Endodermal cell (in vitro differentiated cells): ENCODE measurements around the gene DDAH1. TPM values are rescaled to one million over a fixed set of nuclear protein-coding genes. Genes with fewer than 3 reads are reported as not detected.
"Not testable (repeated sequence)": the region's sequence is repeated elsewhere in the genome, so short reads cannot be mapped to it uniquely, and the experiment has no call there.

ENCODE experiments used
- DNase-seq: peaks from one replicate; pipeline ENCODE4 v3.0.0-alpha.2; 2017
- H3K27ac ChIP-seq: 2 replicates; pipeline ENCODE4 v1.5.1; 2013; ENCODE audit warnings: mild to moderate bottlenecking, low read depth, low read length, moderate library complexity
- H3K27me3 ChIP-seq: 2 replicates; pipeline ENCODE4 v1.6.1; 2013; ENCODE audit warnings: mild to moderate bottlenecking, low read length, moderate library complexity; ENCODE audit not compliant: insufficient read depth, control insufficient read depth, poor library complexity, severe bottlenecking
- H3K36me3 ChIP-seq: 2 replicates; pipeline ENCODE4 v1.7.0; 2013; ENCODE audit warnings: mild to moderate bottlenecking, low read length, moderate library complexity; ENCODE audit not compliant: control insufficient read depth, insufficient read depth
- H3K4me1 ChIP-seq: one replicate; pipeline ENCODE4 v1.7.0; 2013; ENCODE audit warnings: low read length; ENCODE audit not compliant: control insufficient read depth, insufficient read depth
- H3K4me3 ChIP-seq: 2 replicates; pipeline ENCODE4 v1.5.1; 2013; ENCODE audit warnings: mild to moderate bottlenecking, low read length, moderate library complexity
- H3K9ac ChIP-seq: 2 replicates; pipeline ENCODE4 v1.6.1; 2013; ENCODE audit warnings: mild to moderate bottlenecking, low read length, moderate library complexity; ENCODE audit not compliant: poor library complexity, severe bottlenecking; ENCODE audit errors: extremely low read depth
- H3K9me3 ChIP-seq: 2 replicates; pipeline ENCODE4 v1.6.1; 2013; ENCODE audit warnings: mild to moderate bottlenecking, low read length, moderate library complexity; ENCODE audit not compliant: control insufficient read depth
- H3K27ac Mint-ChIP-seq: 2 replicates; pipeline ENCODE4 v1.8.0; 2020; ENCODE audit warnings: mixed read lengths
- H3K27me3 Mint-ChIP-seq: 2 replicates; pipeline ENCODE4 v1.8.0; 2021; ENCODE audit warnings: mild to moderate bottlenecking, mixed read lengths; ENCODE audit not compliant: insufficient read depth
- H3K36me3 Mint-ChIP-seq: 2 replicates; pipeline ENCODE4 v1.8.0; 2020; ENCODE audit warnings: low read depth, mixed read lengths
- H3K4me1 Mint-ChIP-seq: 2 replicates; pipeline ENCODE4 v1.8.0; 2020; ENCODE audit warnings: mixed read lengths
- H3K4me3 Mint-ChIP-seq: 2 replicates; pipeline ENCODE4 v1.8.0; 2020; ENCODE audit warnings: mild to moderate bottlenecking, moderate library complexity, mixed read lengths
- H3K9me3 Mint-ChIP-seq: 2 replicates; pipeline ENCODE4 v1.8.0; 2020; ENCODE audit warnings: mild to moderate bottlenecking, mixed read lengths
- WGBS, 2 experiments: methylation state at CpG; one replicate each; pipeline versions ENCODE4 v1.1.5 to v1.1.7; 2013; ENCODE audit warnings: missing lambda C conversion rate in 2 of 2, mixed read lengths in 1 of 2; ENCODE audit not compliant: insufficient coverage in 1 of 2, insufficient read length in 1 of 2; 5-methylcytosine and 5-hydroxymethylcytosine counted together
- total RNA-seq, 2 donors: library from RNA; stranded (reverse); fragmentation: NEBNext Ultra II Directional in 1 of 2; extraction: Animal tissue kit (Norgen Biotek cat#: 25700) in 1 of 2; gene quantifications; 2 replicates in 1 of 2; 3 replicates in 1 of 2; pipeline ENCODE4 v1.2.1, GENCODE V29; 2021
- TF ChIP-seq, protein P1 (sequence below): fragments of 200-600 bp; sonication (generic); conservative IDR thresholded peaks from 2 replicates; pipeline ENCODE4 v1.5.0; 2021; ENCODE audit warnings: antibody characterized with exemption, mild to moderate bottlenecking

The DDAH1 gene
- total RNA-seq, 2 donors from 2014 or later = 16.3 to 22.8 TPM

DNA sequence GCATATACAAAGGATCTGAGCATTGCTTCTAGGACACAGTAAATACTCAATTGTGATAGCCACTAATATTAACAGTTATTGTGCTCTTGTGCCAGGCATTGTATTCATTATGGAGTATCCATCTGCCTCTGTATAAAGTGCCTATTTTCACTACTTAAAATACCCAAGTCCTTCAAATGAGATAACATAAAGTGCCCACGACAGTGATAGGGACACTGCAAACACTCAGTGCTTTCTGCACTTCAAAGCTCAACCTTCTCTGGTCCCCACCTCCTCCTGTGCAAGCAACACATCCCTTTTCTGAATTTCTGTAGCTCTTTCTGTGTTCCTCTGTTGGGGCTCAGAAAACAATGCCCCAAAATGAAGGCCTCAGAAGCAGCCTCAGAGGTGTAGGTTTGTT lies 6.6 kb upstream of the DDAH1 start:
- Mint-ChIP-seq H3K9me3 (no peaks in the 10 kb centered on the region), H3K4me3 (no peak overlapping the region), H3K4me1 (peaks cover 6% of the 10 kb centered on the region), H3K27me3 (no peaks in the 10 kb centered on the region), H3K27ac (no peak overlapping the region), H3K36me3 (no peaks in the 10 kb centered on the region)
- H3K4me1 ChIP-seq = no peaks in the 10 kb centered on the region
- no peaks in the 10 kb centered on the region for H3K9me3 ChIP-seq
- WGBS, 2 experiments = 14 to 35% methylated on average over 1 of the region's 1 CpG
- no peak overlapping the region for H3K4me3 ChIP-seq
- H3K9ac ChIP-seq = no peak overlapping the region
- H3K27me3 ChIP-seq = no peaks in the 10 kb centered on the region
- no peaks in the 10 kb centered on the region for H3K36me3 ChIP-seq
- DNase-seq = no peak
- TF ChIP-seq, protein P1, sequence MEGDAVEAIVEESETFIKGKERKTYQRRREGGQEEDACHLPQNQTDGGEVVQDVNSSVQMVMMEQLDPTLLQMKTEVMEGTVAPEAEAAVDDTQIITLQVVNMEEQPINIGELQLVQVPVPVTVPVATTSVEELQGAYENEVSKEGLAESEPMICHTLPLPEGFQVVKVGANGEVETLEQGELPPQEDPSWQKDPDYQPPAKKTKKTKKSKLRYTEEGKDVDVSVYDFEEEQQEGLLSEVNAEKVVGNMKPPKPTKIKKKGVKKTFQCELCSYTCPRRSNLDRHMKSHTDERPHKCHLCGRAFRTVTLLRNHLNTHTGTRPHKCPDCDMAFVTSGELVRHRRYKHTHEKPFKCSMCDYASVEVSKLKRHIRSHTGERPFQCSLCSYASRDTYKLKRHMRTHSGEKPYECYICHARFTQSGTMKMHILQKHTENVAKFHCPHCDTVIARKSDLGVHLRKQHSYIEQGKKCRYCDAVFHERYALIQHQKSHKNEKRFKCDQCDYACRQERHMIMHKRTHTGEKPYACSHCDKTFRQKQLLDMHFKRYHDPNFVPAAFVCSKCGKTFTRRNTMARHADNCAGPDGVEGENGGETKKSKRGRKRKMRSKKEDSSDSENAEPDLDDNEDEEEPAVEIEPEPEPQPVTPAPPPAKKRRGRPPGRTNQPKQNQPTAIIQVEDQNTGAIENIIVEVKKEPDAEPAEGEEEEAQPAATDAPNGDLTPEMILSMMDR = no peak
- H3K27ac ChIP-seq = no peak overlapping the region

DNA sequence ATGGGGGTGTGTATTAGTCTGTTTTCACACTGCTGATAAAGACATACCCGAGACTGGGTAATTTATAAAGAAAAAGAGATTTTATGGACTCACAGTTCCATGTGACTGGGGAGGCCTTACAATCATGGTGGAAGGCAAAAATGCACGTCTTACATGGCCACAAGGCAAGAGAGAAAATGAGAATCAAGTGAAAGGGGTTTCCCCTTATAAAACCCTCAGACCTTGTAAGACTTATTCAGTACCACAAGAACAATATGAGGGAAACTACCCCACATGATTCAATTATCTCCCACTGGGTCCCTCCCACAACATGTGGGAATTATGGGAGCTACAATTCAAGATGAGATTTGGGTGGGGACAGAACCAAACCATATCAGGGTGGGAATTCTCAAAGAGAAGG lies 5.2 kb upstream of the DDAH1 start:
- H3K9me3 ChIP-seq, H3K4me1 Mint-ChIP-seq, H3K4me3 Mint-ChIP-seq, H3K27ac ChIP-seq, H3K27ac Mint-ChIP-seq, H3K36me3 Mint-ChIP-seq, H3K9me3 Mint-ChIP-seq, H3K36me3 ChIP-seq, H3K4me3 ChIP-seq, H3K4me1 ChIP-seq, DNase-seq, H3K9ac ChIP-seq: not testable (repeated sequence)
- peaks cover 13% of the 10 kb centered on the region for H3K27me3 ChIP-seq
- WGBS, 2 experiments = 82 to 100% methylated on average over 1 to 2 of the region's 2 CpGs
- H3K27me3 Mint-ChIP-seq = peaks cover 13% of the 10 kb centered on the region

DNA sequence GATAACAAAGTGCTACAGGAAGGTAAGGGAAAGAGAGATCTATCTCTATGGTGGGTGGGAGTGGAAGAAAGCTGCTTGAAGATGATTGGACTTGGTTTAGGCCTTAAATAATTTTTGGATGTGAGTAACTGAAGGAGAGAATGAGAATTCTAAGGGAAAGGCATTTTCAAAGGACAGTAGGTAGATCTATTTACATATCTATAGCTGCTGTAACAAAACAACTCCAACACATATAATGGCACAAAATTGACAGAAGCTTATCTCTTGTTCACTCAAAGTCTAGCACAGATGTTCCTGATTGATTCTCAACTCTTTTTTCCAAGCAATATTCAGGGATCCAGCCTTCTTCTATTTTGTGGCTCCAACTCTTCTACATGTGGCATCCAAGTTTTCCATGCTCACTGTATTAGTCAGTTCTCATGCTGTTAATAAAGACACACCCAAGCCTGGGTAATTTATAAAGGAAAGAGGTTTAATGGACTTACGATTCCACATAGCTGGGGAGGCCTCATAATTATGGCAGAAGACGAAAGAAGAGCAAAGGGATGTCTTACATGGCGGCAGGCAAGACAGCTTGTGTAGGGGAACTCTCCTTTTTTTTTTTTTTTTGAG lies 3.1 kb upstream of the DDAH1 start:
- no peak overlapping the region for H3K4me3 Mint-ChIP-seq

More for the DNA sequence above, 3.1 kb upstream of the DDAH1 start:
- Mint-ChIP-seq H3K4me1 (peaks cover 14% of the 10 kb centered on the region), H3K36me3 (no peaks in the 10 kb centered on the region), H3K27me3 (peaks cover 28% of the 10 kb centered on the region), H3K9me3 (no peaks in the 10 kb centered on the region), H3K27ac (no peak overlapping the region)
- H3K27me3 ChIP-seq = peaks cover 29% of the 10 kb centered on the region
- H3K9ac ChIP-seq = no peak overlapping the region
- no peaks in the 10 kb centered on the region for H3K36me3 ChIP-seq
- H3K9me3 ChIP-seq = no peaks in the 10 kb centered on the region
- TF ChIP-seq, protein P1 = no peak
- DNase-seq = no peak
- 97 to 100% methylated on average over 2 to 3 of the region's 3 CpGs for WGBS, 2 experiments
- H3K27ac ChIP-seq = no peak overlapping the region
- no peak overlapping the region for H3K4me3 ChIP-seq
- H3K4me1 ChIP-seq = no peaks in the 10 kb centered on the region
